ENCODE data around the gene TK1.

The TK1 gene

DNA sequence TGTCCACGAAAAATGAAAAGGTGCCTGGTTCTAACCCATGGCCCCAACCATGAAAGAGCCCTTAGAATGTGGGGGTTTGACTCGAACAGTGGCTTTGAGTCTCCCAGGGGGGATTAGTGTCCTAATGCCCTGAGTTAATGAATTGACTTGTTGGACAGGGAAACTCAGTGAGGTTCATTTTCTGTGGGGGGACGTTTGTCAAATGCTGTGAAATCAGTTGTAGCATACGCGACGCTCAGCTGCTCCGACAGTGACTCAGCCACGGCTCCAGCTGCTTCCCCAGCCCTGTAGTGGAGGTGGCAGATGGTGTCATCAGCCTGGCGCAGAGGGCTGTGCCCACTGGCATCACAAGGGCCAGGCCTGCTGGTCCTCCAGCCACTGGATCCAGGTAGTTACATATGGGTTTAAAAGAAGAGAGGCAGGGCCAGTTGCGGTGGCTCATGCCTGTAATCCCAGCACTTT is 40.6 kb upstream of the TK1 start:
- no peak for DNase-seq (ENCODE audit: low read depth in 1 of 2, low spot score in 1 of 2)
- in situ Hi-C loops (cut with HindIII; ENCODE audit: low pct_unique_long_range_greater_than_20kb, low sequenced_read_pairs): no loop called here
- no peak for TF ChIP-seq JUND (IDR thresholded peaks at IDR 0.05; ENCODE audit: low read depth)

DNA sequence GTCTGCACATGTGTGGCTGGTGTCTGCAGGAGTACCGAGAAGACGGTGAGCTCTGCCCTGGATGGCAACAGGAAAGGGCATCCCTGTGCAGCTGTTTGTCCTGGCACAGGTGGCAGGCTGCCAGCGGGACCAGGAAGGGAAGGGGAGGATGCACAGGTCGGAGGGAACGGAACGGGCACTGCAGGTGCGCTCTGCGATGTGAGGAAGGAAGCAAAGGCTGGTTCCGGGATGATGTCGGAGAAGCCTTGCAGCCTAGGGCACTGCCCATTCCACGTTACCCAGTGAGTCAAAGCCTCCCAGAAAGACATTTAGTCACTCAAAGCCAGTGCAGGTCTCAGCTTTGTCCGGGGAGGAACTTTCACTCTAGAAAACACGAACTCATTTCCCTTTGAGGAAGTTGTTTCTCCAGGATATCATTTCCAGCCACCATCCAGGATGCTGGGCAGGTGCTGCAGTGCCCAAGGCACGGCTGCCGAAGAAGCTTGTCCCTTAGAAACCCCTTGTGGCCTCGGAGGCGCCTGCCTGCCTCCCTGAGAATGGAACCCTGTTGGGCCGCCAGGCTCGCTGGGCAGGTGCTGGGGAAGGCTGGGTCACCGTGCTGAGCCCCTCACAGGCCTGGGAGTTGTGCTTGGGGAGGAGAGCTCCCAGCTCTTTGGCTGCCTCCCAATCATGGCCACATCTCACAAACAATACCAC is 40.1 kb upstream of the TK1 start:
- no peak for TF ChIP-seq JUND (IDR thresholded peaks at IDR 0.05; ENCODE audit: low read depth)
- in situ Hi-C loops (cut with HindIII; ENCODE audit: low pct_unique_long_range_greater_than_20kb, low sequenced_read_pairs): no loop called here
- peak in 1 of 2 experiments; percentile 57 for DNase-seq (ENCODE audit: low read depth in 1 of 2, low spot score in 1 of 2)

DNA sequence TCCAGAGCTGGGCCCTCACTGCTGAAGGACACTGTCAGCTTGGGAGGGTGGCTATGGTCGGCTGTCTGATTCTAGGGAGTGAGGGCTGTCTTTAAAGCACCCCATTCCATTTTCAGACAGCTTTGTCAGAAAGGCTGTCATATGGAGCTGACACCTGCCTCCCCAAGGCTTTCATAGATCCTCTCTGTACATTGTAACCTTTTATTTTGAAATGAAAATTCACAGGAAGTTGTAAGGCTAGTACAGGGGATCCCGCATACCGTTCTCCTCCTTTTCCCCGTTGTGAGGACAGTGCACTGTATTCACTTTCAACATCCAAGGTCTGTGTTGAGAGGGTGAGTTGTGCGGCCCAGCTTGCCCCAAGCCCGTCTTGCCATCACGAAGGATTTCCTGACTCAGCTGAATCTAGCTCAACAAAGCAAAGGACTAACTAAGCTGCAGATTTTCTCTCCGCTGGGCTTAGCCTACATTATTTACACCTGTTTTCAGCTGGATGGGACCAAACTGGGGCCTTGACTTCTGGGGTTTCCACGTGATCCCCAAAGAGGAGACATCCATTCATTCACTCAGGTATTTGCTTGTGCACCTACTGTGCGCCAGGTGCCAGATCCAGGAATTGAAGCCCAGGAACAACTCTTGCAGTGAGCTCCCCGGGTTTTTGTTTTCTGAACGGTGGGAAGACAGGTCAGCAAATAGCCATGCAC is 39.4 kb upstream of the TK1 start:
- in situ Hi-C loops (cut with HindIII; ENCODE audit: low pct_unique_long_range_greater_than_20kb, low sequenced_read_pairs): no loop called here
- TF ChIP-seq JUND (IDR thresholded peaks at IDR 0.05; ENCODE audit: low read depth): no peak
- no peak for DNase-seq (ENCODE audit: low read depth in 1 of 2, low spot score in 1 of 2)

DNA sequence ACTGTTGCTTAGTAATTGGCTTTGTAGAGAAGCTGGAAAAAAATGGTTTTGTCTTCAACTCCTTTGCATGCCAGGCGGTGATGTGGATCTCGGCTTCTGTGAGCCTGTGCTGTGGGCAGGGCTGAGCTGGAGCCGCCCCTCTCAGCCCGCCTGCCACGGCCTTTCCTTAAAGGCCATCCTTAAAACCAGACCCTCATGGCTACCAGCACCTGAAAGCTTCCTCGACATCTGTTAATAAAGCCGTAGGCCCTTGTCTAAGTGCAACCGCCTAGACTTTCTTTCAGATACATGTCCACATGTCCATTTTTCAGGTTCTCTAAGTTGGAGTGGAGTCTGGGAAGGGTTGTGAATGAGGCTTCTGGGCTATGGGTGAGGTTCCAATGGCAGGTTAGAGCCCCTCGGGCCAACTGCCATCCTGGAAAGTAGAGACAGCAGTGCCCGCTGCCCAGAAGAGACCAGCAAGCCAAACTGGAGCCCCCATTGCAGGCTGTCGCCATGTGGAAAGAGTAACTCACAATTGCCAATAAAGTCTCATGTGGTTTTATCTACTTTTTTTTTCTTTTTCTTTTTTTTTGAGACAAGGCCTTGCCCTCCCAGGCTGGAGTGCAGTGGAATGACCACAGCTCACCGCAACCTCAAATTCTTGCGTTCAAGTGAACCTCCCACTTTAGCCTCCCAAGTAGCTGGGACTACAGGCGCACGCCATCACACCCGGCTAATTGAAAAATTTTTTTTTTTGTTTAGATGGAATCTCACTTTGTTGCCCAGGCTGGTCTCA is 38.4 kb upstream of the TK1 start:
- no peak for TF ChIP-seq JUND (IDR thresholded peaks at IDR 0.05; ENCODE audit: low read depth)
- in situ Hi-C loops (cut with HindIII; ENCODE audit: low pct_unique_long_range_greater_than_20kb, low sequenced_read_pairs): no loop called here
- no peak for DNase-seq (ENCODE audit: low read depth in 1 of 2, low spot score in 1 of 2)

DNA sequence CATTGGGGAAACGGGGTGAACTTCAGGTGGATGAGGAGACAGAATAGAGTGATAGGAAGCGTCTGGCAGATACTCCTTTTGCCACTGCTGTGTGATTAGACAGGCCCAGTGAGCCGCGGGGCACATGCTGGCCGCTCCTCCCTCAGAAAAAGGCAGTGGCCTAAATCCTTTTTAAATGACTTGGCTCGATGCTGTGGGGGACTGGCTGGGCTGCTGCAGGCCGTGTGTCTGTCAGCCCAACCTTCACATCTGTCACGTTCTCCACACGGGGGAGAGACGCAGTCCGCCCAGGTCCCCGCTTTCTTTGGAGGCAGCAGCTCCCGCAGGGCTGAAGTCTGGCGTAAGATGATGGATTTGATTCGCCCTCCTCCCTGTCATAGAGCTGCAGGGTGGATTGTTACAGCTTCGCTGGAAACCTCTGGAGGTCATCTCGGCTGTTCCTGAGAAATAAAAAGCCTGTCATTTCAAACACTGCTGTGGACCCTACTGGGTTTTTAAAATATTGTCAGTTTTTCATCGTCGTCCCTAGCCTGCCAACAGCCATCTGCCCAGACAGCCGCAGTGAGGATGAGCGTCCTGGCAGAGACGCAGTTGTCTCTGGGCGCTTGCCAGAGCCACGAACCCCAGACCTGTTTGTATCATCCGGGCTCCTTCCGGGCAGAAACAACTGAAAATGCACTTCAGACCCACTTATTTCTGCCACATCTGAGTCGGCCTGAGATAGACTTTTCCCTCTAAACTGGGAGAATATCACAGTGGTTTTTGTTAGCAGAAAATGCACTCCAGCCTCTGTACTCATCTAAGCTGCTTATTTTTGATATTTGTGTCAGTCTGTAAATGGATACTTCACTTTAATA is 37.6 kb upstream of the TK1 start:
- no peak for DNase-seq (ENCODE audit: low read depth in 1 of 2, low spot score in 1 of 2)
- in situ Hi-C loops (cut with HindIII; ENCODE audit: low pct_unique_long_range_greater_than_20kb, low sequenced_read_pairs): no loop called here
- TF ChIP-seq JUND (IDR thresholded peaks at IDR 0.05; ENCODE audit: low read depth): no peak

DNA sequence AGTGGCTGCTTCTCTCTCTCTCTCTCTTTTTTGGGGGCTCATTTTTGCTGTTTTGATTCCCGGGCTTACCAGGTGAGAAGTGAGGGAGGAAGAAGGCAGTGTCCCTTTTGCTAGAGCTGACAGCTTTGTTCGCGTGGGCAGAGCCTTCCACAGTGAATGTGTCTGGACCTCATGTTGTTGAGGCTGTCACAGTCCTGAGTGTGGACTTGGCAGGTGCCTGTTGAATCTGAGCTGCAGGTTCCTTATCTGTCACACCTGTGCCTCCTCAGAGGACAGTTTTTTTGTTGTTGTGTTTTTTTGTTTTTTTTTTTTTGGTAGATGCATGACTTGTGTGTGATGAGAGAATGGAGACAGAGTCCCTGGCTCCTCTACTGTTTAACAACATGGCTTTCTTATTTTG is 36.9 kb upstream of the TK1 start:
- in situ Hi-C loops (cut with HindIII; ENCODE audit: low pct_unique_long_range_greater_than_20kb, low sequenced_read_pairs): no loop called here
- TF ChIP-seq JUND (IDR thresholded peaks at IDR 0.05; ENCODE audit: low read depth): no peak
- DNase-seq (ENCODE audit: low read depth in 1 of 2, low spot score in 1 of 2): no peak

DNA sequence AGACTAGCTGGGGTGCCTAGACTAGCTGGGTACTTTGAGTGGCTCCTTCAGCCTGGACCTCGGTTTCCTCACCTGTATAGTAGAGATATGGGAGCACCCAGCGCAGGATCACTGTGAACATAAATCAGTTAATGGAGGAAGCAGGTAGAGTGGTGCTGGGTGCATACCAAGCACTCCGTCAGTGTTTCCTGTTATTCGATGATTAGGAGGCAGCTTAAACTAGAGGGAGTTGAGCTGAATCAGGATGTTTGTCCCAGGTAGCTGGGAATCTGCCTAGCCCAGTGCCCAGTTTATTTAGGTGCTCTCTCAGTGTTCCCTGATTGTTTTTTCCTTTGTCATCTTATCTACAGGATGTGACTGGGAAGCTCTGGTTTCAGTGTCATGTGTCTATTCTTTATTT is 36.2 kb upstream of the TK1 start:
- in situ Hi-C loops (cut with HindIII; ENCODE audit: low pct_unique_long_range_greater_than_20kb, low sequenced_read_pairs): no loop called here
- no peak for TF ChIP-seq JUND (IDR thresholded peaks at IDR 0.05; ENCODE audit: low read depth)
- no peak for DNase-seq (ENCODE audit: low read depth in 1 of 2, low spot score in 1 of 2)

DNA sequence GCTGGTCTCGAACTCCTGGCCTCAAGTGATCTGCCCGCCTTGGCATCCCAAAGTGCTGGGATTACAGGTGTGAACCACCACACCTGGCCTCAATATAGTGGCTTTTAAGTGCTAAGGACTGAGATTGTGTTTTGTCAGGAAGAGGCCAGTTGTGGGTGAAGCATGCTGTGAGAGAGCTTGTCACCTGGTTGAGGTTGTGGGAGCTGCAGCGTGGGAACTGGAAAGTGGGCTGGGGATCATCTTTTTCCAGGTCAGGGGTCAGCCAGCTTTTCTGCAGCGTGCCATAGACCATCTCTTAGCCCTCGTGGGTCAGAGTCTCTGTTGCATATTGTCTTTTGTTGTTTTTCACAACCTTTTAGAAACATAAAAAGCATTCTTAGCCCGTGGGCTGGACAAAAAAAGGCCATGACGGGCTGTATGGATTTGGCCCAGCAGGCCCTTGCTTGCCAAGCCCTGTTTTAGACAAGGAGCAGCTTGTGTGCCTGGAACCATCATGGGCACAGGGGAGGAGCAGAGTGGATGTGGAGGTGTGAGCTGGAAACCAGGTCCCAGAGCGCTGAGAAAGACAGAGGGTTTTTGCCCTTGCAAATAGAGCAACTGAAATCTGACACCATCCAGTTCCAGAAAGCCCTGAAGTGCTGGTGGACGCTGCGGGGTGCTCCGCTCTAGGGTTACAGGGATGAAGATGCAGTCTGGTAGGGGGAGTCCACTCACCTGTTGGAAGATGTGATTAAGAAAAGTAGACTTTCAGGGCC is 32.7 kb upstream of the TK1 start:
- in situ Hi-C loops (cut with HindIII; ENCODE audit: low pct_unique_long_range_greater_than_20kb, low sequenced_read_pairs): no loop called here
- no peak for DNase-seq (ENCODE audit: low read depth in 1 of 2, low spot score in 1 of 2)
- TF ChIP-seq JUND (IDR thresholded peaks at IDR 0.05; ENCODE audit: low read depth): no peak

DNA sequence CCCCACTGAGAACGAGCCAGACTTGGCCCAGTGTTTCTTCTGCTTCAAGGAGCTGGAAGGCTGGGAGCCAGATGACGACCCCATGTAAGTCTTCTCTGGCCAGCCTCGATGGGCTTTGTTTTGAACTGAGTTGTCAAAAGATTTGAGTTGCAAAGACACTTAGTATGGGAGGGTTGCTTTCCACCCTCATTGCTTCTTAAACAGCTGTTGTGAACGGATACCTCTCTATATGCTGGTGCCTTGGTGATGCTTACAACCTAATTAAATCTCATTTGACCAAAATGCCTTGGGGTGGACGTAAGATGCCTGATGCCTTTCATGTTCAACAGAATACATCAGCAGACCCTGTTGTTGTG is 27.8 kb upstream of the TK1 start:
- TF ChIP-seq JUND (IDR thresholded peaks at IDR 0.05; ENCODE audit: low read depth): no peak
- in situ Hi-C loops (cut with HindIII; ENCODE audit: low pct_unique_long_range_greater_than_20kb, low sequenced_read_pairs): no loop called here
- DNase-seq (ENCODE audit: low read depth in 1 of 2, low spot score in 1 of 2): no peak

DNA sequence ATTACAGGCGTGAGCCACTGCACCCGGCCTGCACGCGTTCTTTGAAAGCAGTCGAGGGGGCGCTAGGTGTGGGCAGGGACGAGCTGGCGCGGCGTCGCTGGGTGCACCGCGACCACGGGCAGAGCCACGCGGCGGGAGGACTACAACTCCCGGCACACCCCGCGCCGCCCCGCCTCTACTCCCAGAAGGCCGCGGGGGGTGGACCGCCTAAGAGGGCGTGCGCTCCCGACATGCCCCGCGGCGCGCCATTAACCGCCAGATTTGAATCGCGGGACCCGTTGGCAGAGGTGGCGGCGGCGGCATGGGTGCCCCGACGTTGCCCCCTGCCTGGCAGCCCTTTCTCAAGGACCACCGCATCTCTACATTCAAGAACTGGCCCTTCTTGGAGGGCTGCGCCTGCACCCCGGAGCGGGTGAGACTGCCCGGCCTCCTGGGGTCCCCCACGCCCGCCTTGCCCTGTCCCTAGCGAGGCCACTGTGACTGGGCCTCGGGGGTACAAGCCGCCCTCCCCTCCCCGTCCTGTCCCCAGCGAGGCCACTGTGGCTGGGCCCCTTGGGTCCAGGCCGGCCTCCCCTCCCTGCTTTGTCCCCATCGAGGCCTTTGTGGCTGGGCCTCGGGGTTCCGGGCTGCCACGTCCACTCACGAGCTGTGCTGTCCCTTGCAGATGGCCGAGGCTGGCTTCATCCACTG is 27.3 kb upstream of the TK1 start, which contains the start of gene BIRC5:
BIRC5 (plus strand) TSS at position 238 of the 690 bp plus-strand sequence; CDS start at position 302, 64 bp downstream.
- TF ChIP-seq JUND (IDR thresholded peaks at IDR 0.05; ENCODE audit: low read depth): no peak
- peak; percentile 87 to 95 for DNase-seq (ENCODE audit: low read depth in 1 of 2, low spot score in 1 of 2)
- in situ Hi-C loops (cut with HindIII; ENCODE audit: low pct_unique_long_range_greater_than_20kb, low sequenced_read_pairs): no loop called here

DNA sequence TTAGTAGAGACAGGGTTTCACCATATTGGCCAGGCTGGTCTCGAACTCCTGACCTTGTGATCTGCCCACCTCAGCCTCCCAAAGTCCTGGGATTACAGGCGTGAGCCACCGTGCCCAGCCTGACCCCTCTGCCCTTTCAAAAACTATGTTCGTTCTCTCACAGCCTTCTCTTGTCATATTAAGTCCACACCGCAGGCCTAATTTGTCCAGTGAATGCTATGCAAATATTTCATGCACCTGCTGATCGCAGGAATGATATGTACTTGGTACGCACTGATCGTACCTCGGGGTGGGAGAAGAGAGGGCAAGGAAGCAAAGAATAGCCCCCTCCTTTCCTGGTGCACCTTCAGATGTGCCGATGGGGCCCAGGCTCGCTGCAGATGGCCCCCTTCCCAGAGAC is 24.2 kb upstream of the TK1 start:
- peak; percentile 73 to 84 for DNase-seq (ENCODE audit: low read depth in 1 of 2, low spot score in 1 of 2)
- no peak for TF ChIP-seq JUND (IDR thresholded peaks at IDR 0.05; ENCODE audit: low read depth)

More for the DNA sequence above, 24.2 kb upstream of the TK1 start:
- in situ Hi-C loops (cut with HindIII; ENCODE audit: low pct_unique_long_range_greater_than_20kb, low sequenced_read_pairs): no loop called here
